ENCODE results near the gene ZNF593OS. TPM values are rescaled to one million over a fixed set of nuclear protein-coding genes. Genes with fewer than 3 reads are reported as not detected.

ZNF593OS gene
- total RNA-seq, 2 donors from 2014 or later = not detected

Other genes starting within 250 kb of the ZNF593OS start
- gene PAFAH2, start 173.8 kb downstream of the ZNF593OS start, total RNA-seq = 1 to 10 TPM; 8.1 to 8.3 TPM
- not detected for gene EXTL1, start 150.1 kb downstream of the ZNF593OS start, total RNA-seq
- not detected for gene SLC30A2, start 125.7 kb downstream of the ZNF593OS start, total RNA-seq
- not detected for gene TRIM63, start 104.2 kb downstream of the ZNF593OS start, total RNA-seq
- gene PDIK1L, start 60.0 kb downstream of the ZNF593OS start, total RNA-seq = 10 to 100 TPM; 11.2 to 12.3 TPM
- not detected for gene FAM110D, start 12.8 kb downstream of the ZNF593OS start, total RNA-seq
- gene C1orf232, start 2.9 kb downstream of the ZNF593OS start, total RNA-seq = not detected
- gene ZNF593, start 1.9 kb downstream of the ZNF593OS start, total RNA-seq = 10 to 100 TPM; 20.4 to 52.4 TPM
- 1 to 10 TPM; 2.9 to 4.6 TPM for gene CNKSR1, start 5.7 kb upstream of the ZNF593OS start, total RNA-seq
- not detected for gene CATSPER4, start 18.8 kb upstream of the ZNF593OS start, total RNA-seq
- gene CEP85, start 62.4 kb upstream of the ZNF593OS start, total RNA-seq = 10 to 100 TPM; 34.8 to 37.7 TPM
- 100 to 1,000 TPM; 258 to 280 TPM for gene SH3BGRL3, start 108.3 kb upstream of the ZNF593OS start, total RNA-seq
- 10 to 100 TPM; 17.9 to 23.2 TPM for gene UBXN11, start 134.8 kb upstream of the ZNF593OS start, total RNA-seq
- 100 to 1,000 TPM; 218 to 542 TPM for gene CD52, start 146.1 kb upstream of the ZNF593OS start, total RNA-seq
- gene CRYBG2, start 182.3 kb upstream of the ZNF593OS start, total RNA-seq = 10 to 100 TPM in 1 of 2 donors, under 1 TPM in 1; 0.37 to 13.6 TPM
- not detected for gene ZNF683, start 200.9 kb upstream of the ZNF593OS start, total RNA-seq
- not detected for gene LIN28A, start 239.0 kb upstream of the ZNF593OS start, total RNA-seq